Skeletal muscle satellite cell (primary cell): ENCODE results near the gene CCDC9B.

Source experiments
- H3K27me3 ChIP-seq: 2 replicates; pipeline ENCODE4 v1.7.0; 2013; ENCODE audit warnings: low read length; ENCODE audit not compliant: control insufficient read depth, insufficient read depth
- H3K36me3 ChIP-seq: 2 replicates; pipeline ENCODE4 v1.7.0; 2013; ENCODE audit warnings: mild to moderate bottlenecking, control low read depth, low read length; ENCODE audit not compliant: insufficient read depth
- H3K4me1 ChIP-seq: 2 replicates; pipeline ENCODE4 v1.7.0; 2013; ENCODE audit warnings: low read length; ENCODE audit not compliant: control insufficient read depth, insufficient read depth
- H3K4me2 ChIP-seq: 2 replicates; pipeline ENCODE4 v1.7.0; 2013; ENCODE audit warnings: mild to moderate bottlenecking, low read length
- H3K4me3 ChIP-seq: 2 replicates; pipeline ENCODE4 v1.7.0; 2013; ENCODE audit warnings: low read length
- H3K9ac ChIP-seq: 2 replicates; pipeline ENCODE4 v1.7.0; 2013; ENCODE audit warnings: mild to moderate bottlenecking, low read depth, low read length, moderate library complexity
- H3K9me3 ChIP-seq: replicated peaks from 2 replicates; pipeline ENCODE4 v1.7.0; 2013; ENCODE audit warnings: mild to moderate bottlenecking, control low read depth, low read length

Gene CCDC9B

DNA sequence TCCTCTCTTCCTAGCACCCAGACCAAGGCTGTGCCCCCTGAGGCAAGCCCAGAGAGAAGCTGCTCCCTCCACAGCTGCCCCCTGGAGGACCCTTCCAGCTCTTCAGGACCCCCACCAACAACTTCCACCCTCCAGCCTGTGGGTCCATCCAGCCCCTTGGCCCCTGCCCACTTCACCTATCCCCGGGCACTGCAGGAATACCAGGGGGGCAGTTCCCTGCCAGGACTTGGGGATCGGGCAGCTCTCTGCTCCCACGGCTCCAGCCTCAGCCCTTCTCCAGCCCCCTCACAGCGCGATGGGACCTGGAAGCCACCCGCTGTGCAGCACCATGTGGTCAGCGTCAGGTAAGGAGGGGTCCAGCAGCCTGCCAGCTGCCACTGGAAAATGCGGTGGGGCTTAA, 22.9 kb upstream of the CCDC9B start:
- H3K9ac ChIP-seq: no peak overlapping the region
- H3K9me3 ChIP-seq: no peaks in the 10 kb centered on the region
- peaks cover 21% of the 10 kb centered on the region for H3K4me1 ChIP-seq
- no peak overlapping the region for H3K4me3 ChIP-seq
- H3K36me3 ChIP-seq: no peaks in the 10 kb centered on the region
- H3K27me3 ChIP-seq: peaks cover 40% of the 10 kb centered on the region
- H3K4me2 ChIP-seq: no peak overlapping the region

- Histone ChIP-seq H3K4me1 (peaks cover 8% of the 10 kb centered on the region), H3K4me3 (no peak overlapping the region), H3K4me2 (no peak overlapping the region), H3K27me3 (peaks cover 40% of the 10 kb centered on the region), H3K9me3 (no peaks in the 10 kb centered on the region), H3K9ac (no peak overlapping the region), H3K36me3 (no peaks in the 10 kb centered on the region)
Observed at GRCh38 chr15:40361640-40362039, 20.9 kb upstream of the CCDC9B start.

GRCh38 chr15:40360015-40360414, 19.3 kb upstream of the CCDC9B start:
- no peak overlapping the region for H3K9ac ChIP-seq
- peaks cover 37% of the 10 kb centered on the region for H3K27me3 ChIP-seq
- no peak overlapping the region for H3K4me2 ChIP-seq
- H3K9me3 ChIP-seq: no peaks in the 10 kb centered on the region
- H3K4me3 ChIP-seq: no peak overlapping the region
- peaks cover 8% of the 10 kb centered on the region for H3K4me1 ChIP-seq
- H3K36me3 ChIP-seq: no peaks in the 10 kb centered on the region

DNA sequence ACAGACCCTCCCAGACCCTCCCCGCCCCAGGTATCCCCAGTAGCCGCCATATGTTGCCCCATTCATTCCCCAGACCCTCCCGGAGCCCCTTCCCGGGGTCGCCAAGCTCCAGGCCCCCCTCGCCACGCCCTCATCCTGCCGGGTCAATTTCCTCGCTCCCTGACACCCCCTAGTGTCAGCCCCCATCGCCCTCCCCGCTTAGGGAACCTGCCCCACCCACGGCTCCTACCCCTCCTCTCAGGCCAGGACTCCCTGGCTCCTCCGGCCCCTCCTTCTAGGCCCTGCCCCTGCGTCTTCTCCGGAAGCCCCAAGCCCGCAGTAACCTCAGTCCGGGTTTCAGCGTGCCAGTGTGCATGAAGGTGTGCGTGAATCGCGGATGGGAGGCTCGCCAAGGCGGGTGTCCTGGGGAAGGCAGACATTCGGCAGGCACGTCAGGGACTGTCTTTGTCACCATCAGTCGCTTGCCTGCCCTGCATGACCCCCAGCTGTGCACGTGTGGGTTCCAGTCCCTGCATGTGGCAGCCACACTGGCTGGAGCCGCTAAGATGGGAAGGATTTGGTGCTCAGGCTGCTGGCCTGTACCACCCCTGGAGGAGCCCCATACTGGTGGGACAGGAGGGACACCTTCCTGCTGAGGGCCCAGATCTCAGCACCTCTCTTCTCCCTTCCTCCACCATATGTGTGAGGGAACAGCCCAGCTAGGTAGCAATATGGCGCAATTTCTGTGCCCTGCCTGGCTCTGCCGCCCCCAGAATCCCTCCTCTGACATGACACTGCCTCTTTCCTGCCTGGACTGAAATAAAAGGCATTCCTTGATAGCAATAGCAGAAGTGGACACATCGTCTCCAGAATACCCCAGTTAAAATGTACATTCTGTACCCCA, 18.0 kb upstream of the CCDC9B start:
- H3K9me3 ChIP-seq: no peaks in the 10 kb centered on the region
- peak overlapping the region; percentile 63 for H3K4me3 ChIP-seq
- peaks cover 41% of the 10 kb centered on the region for H3K27me3 ChIP-seq
- no peak overlapping the region for H3K9ac ChIP-seq
- no peaks in the 10 kb centered on the region for H3K36me3 ChIP-seq
- peak overlapping the region; percentile 92 for H3K4me2 ChIP-seq
- H3K4me1 ChIP-seq: peaks cover 12% of the 10 kb centered on the region

DNA sequence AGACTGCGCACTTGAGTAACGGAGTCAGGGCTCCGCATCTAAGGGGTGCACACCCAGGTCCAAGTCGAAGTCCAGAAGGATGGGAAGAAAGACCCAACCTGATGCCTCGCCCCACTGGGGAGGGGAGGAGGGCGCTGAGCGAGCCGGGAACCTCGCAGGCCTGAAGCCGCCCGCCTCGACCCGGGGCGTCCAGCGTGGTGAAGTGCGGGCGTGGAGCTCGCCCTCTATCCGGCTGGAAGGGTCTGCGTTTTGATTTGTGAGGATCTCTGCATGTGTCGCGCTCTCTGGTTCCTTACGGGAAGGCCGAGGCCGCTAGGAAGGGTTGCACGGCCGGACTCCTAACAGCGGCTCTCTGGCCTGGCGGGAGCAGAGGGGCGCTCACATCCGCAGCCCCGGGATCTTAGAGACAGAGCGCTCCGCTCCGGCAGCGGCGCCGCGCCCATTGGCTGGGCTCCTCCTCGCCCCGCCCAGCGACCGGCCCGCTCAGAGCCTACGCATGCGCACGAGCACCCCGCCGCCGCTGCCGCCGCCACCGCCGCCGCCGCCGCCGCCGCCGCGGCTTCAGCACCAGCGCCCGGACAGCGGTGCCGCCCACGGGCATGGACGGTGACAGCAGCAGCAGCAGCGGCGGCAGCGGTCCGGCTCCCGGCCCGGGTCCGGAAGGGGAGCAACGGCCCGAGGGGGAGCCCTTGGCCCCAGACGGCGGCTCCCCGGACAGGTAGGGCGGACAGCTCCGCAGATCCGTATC, 17.2 kb upstream of the CCDC9B start, which contains the start of gene DISP2:
Gene DISP2 (plus strand): TSS at position 497 of the 748 bp plus-strand sequence. CDS start 103 bp downstream, at position 600.
- H3K9me3 ChIP-seq: no peaks in the 10 kb centered on the region
- H3K9ac ChIP-seq: no peak within 1 kb of the TSS
- H3K4me3 ChIP-seq: peak within 1 kb of the TSS; percentile 68
- H3K36me3 ChIP-seq: no peaks in the 10 kb centered on the region
- H3K27me3 ChIP-seq: peaks cover 50% of the 10 kb centered on the region
- H3K4me1 ChIP-seq: peaks cover 12% of the 10 kb centered on the region
- H3K4me2 ChIP-seq: peak within 1 kb of the TSS; percentile 92

GRCh38 chr15:40357246-40357645, 16.5 kb upstream of the CCDC9B start:
- H3K9ac ChIP-seq: no peak overlapping the region
- H3K27me3 ChIP-seq: peaks cover 55% of the 10 kb centered on the region
- no peaks in the 10 kb centered on the region for H3K36me3 ChIP-seq
- no peaks in the 10 kb centered on the region for H3K9me3 ChIP-seq
- peaks cover 12% of the 10 kb centered on the region for H3K4me1 ChIP-seq
- H3K4me3 ChIP-seq: no peak overlapping the region
- peak overlapping the region; percentile 84 for H3K4me2 ChIP-seq

DNA sequence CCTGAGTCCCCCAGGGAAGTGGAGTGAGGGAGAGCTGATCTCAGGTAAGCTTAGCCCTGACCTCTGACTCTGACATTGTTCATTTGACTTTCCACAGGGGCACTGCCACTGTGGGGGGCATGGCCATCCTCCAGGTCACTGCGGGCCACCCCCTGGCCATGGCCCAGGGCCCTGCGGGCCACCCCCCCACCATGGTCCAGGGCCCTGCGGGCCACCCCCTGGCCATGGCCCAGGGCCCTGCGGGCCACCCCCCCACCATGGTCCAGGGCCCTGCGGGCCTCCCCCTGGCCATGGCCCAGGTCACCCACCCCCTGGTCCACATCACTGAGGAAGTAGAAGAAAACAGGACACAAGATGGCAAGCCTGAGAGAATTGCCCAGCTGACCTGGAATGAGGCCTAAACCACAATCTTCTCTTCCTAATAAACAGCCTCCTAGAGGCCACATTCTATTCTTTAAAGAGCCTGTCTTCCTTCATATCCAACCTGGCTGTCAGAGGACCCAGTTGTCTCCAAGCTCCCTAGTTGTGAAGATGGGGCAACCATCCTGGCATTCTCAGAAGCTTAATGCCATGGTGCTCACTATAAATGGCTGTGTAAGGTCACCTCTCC, 15.3 kb upstream of the CCDC9B start:
- H3K4me2 ChIP-seq: no peak overlapping the region
- H3K27me3 ChIP-seq: peaks cover 47% of the 10 kb centered on the region
- no peaks in the 10 kb centered on the region for H3K36me3 ChIP-seq
- no peaks in the 10 kb centered on the region for H3K9me3 ChIP-seq
- H3K4me3 ChIP-seq: no peak overlapping the region
- no peak overlapping the region for H3K9ac ChIP-seq
- peaks cover 12% of the 10 kb centered on the region for H3K4me1 ChIP-seq

DNA sequence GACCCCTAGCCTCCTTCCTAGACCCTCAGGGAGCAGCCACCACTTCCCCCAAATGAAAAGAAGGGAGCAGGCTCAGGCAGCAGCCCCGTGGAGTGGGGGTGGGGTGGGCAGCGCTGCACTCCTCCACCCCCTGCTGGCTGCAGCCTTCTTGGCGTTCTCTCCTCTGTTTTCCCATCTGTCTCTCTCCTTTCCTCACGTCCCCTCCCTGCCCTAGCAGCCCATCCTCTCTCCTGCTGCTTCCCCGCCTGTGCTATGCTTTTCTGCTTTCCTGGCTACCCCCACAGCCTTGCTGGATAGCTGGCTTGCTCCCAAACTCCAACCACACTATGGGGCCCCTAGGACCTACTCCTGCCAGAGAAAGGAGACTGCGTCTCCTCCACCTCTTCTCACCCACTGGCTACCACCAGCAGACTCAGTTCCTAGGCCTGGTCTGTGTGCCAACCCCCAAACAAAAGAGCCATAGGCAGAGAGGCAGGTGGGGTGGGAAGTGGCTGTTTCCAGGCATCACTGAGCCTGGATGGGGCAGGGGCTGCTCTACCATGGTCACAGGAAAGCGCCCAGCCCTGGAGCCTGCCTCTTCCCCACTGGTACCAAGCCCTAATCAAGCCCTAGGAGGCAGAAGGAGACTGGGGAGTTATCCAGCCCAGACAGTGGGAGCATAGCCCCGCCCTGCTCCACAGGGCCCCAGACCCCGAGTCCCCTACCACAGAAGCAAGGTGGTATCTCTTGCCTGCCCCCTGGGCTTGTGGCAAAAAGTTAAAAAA, 13.9 kb upstream of the CCDC9B start:
- no peak overlapping the region for H3K4me2 ChIP-seq
- no peaks in the 10 kb centered on the region for H3K9me3 ChIP-seq
- no peak overlapping the region for H3K4me3 ChIP-seq
- H3K27me3 ChIP-seq: peaks cover 39% of the 10 kb centered on the region
- H3K9ac ChIP-seq: no peak overlapping the region
- H3K36me3 ChIP-seq: no peaks in the 10 kb centered on the region
- H3K4me1 ChIP-seq: peaks cover 12% of the 10 kb centered on the region

- Histone ChIP-seq H3K9me3 (no peaks in the 10 kb centered on the region), H3K4me2 (no peak overlapping the region), H3K4me1 (peaks cover 8% of the 10 kb centered on the region), H3K9ac (no peak overlapping the region), H3K27me3 (peaks cover 30% of the 10 kb centered on the region), H3K36me3 (no peaks in the 10 kb centered on the region), H3K4me3 (no peak overlapping the region)
Observed at GRCh38 chr15:40353697-40354096, 13.0 kb upstream of the CCDC9B start.

- peaks cover 4% of the 10 kb centered on the region for H3K4me1 ChIP-seq
- H3K4me2 ChIP-seq: no peak overlapping the region
- H3K9ac ChIP-seq: no peak overlapping the region
- no peak overlapping the region for H3K4me3 ChIP-seq
- H3K36me3 ChIP-seq: no peaks in the 10 kb centered on the region
- H3K9me3 ChIP-seq: no peaks in the 10 kb centered on the region
- peaks cover 29% of the 10 kb centered on the region for H3K27me3 ChIP-seq
Observed at GRCh38 chr15:40352281-40352901, 11.7 kb upstream of the CCDC9B start.
